UCSD-AML1 (cell line): Measurements from ENCODE around the gene FGF14.

Experiments
- DNase-seq: peaks from one replicate; lab custom pipeline; 2025; ENCODE audit not compliant: unreplicated experiment; lab: John Stamatoyannopoulos, UW

Gene FGF14

DNA sequence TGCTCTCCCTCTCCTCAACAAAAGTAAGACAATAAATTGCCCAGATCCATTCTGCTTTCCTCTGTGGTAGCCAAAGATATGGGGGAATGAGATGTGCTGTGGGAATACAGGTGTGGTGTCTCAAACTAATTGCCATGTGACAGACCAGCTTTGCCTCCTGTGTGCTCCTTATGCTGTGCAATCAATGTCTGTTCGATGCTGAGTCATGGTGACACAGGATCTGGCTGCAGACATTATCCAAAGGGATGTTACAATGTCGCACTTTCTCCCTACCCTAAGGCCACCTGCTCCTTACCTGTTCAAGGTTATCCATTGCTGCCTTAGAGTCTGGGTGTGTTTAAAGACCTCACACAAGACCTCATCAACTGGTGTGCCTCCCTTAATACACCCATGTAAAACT, 32.5 kb downstream of the FGF14 start:
- DNase-seq: no peak

DNA sequence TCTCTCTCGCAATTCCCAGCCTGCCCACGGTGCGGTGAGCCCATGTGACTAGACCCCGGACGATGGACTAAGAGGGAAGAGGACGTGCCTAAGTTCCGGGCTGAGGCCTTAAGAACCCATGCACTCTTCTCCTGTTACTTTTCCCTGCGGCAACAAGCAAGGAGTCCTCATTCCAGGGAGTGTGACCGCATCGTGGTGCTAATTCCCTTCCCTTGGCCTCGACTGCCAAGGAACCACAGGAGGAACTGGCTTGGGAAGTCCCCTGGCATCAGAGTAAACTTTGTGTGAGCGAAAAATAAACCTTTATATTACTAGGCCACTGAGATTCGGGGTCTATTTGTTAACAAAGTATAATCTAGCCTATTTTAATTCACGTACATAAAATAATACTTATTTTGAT, 34.0 kb downstream of the FGF14 start:
- no peak for DNase-seq

DNA sequence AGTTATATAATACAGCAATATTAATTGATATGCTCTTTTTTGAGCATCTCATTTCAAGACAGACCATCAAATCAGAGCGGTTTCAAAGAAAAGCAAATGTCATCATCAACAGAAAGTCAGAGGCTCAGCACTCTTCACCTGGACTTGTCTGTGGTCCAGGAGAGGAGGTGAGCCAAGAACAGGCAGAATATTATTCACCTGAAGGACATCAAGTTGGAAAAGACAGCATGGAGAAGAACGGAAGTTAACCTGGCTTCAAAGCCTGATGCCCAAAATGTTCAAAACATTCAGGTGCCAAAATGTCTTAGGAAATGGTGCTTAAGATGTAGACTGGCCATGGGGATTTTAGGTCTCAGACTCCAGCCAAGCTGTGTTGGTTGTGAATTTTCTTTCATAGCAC, 40.7 kb downstream of the FGF14 start:
- no peak for DNase-seq

DNA sequence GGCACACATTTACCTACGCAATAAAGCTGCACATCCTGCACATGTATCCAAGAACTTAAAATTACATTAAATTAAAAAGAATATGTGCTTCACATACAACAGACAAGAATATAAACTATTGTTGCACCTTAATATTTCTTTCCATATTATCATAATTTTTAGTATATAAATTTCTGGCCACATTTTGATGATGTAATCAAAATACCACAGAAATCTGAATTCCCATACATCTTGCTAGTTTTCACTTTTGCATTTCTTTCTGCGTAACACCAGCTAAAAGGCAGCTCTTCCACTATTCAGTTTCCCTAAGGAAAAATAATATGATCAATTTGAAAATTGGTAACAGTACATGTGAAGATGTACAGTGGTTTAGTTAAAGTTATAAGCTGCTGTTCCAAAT, 42.6 kb downstream of the FGF14 start:
- DNase-seq: no peak

DNA sequence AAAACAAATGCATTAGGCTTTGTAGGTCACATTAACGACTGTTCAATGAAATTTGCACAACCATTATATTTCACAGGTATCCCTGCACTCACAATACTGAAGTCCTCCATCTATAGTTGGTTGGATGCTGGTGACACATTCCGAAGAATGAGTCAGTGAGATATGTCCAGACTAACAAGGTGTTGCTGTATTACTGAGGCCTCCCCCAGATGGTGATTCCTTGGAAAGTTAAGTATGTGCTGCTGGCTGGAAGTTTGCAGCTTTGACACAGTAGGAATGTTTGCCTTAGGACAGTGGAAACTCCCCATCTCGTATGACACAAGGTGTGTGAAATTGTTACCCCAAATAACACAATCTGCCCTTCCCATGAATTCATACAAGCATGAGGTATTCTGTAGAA, 46.6 kb downstream of the FGF14 start:
- DNase-seq: no peak

DNA sequence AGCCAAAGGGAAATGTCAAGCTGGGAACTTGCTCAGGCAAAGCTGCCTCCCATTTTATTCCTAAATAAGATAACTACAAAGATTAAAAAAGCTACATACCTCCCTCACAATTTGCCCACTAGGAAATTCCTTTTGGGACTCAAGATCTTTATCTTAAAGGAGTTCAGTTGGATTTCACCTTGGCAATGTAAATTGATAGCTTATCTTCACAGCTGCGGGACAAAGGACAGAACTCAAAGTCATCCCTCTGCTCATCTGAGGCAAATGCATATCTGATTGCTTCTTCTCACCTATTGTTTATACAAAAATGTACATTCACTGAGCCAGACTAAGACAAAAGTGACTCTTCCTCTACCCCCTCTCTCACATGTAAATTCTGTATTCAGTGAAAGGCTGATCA, 47.8 kb downstream of the FGF14 start:
- DNase-seq: no peak

DNA sequence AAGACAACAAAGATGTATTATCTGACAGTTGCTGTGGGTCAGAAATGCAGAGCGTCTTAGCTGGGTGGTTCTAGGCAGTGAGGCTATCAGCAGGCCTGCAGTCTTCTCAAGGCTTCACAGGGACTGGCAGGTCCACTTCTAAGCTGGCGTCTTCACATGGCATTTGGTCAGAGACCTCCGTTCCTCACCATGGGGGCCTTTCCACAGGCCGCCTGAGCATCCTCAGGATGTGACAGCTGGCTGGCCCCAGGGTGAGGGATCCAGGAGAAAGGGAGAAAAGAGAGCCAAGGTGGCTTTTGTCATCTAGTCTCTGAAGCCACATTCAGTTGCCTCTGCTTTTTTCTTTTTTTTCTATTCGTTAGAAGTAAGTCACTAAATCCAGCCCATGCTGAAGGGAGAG, 50.3 kb downstream of the FGF14 start:
- DNase-seq: no peak

DNA sequence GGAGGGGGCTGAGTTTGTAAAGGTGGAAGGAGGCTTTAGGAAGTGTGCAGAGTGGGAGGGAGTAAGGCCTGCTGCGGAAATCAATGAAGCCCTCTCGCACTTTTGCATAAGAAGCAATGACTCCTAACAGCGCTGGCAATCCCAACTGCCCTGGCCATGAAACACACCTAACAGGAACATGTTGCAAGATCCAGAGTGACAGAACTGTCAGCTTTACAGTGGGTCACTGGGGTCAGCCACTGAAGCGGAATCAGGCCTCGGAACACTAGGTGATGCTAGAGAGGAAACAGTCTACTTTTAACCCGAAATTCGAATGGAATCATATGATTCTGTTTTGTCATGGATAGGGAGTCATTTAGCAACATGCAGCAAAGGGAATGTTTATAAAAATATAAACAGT, 54.4 kb downstream of the FGF14 start:
- no peak for DNase-seq

DNA sequence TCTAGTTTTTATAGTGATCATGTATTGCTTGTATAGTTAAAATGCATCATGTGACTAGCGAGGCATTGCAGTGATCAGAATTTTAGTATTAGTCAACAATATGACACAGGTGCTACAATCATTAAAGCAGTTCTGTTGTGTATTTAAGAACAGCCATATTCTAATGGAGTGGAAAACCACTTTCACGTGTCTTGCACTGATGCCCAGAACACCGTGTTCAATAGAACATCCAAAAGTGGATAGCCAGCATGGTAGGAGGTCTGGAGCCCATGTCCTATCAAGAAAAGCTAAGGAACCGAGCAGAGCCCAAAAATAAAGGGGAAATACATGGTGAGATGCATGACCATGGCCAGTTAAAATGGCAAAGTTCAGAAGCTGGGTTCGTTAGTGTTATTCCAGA, 55.1 kb downstream of the FGF14 start:
- no peak for DNase-seq

DNA sequence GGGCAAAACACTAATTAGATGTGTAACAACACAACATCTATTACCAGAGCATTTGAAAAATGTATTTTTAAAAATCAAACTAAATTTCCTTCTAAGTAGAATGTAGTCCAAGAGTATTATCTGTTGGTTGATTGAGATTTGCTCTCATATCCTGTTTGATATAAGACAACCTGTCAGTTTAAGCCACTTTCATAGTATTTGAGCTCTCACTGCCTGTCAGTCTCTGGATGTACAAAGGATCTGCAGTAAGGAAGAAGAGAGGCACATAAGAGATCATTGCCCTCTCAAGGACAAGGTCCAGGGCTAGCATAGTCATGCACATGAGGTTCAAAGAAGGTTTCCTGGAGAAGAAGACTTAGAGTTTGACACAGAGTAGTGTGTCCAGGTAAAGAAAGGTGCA, 57.4 kb downstream of the FGF14 start:
- DNase-seq: no peak

DNA sequence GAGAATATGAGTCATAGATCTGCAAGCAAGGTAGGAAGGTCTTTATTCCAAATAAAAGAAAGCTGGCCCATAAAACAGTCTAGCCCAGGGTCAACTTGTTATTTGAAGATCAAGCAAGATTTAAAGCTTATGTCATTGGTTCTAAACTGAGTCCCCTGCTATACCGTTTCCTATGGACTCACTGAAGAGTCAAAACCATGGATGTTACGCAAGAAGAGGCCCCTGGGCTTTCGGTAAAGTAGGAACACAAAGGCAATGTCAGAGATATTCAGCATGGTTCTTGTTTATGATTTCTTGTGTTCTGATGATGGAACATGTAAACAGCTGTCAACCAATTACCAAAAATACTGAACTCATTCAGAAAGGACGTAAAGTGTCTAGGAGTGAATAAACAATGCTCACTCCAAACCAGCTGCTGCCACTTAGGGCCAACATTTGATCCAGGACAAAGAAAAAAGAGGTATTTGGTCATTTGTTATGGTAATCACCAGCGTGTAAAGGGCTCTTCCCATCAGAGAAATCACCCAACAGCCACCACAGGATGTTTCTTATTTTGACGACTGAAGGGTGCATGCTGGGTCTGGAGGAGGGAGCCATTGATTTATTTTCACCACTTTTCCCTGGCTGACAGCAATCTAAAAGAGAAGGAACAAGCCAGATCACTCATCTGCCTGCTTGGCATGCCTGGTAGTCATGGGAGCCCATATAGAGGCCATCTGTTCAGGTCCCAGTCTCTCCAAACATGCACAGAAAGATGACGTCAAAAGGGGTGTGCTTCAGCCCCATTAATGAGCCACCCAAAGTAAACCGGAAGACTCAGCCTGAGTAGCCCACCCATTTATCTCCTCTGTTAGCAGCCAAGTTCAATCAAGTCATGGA, 68.3 kb downstream of the FGF14 start:
- DNase-seq: no peak

DNA sequence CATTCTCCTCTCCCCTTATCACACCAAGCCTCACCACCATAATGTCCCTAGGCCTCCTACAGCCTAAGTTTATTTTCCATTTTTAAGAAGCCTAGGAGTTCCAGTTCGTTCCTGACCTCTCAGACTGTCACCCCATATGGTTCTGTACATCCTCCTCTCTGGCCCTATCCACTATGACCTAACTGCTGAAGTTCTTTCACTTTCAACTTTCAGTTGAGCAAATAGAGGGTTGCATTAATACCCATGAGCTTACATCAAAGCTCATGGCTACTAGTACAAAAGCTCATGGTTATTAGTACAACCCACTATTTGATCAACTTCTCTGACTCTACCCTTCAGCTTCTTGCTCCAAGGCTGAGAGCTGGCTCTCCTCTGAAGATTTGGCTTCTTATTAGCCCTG, 72.9 kb downstream of the FGF14 start:
- DNase-seq: no peak

DNA sequence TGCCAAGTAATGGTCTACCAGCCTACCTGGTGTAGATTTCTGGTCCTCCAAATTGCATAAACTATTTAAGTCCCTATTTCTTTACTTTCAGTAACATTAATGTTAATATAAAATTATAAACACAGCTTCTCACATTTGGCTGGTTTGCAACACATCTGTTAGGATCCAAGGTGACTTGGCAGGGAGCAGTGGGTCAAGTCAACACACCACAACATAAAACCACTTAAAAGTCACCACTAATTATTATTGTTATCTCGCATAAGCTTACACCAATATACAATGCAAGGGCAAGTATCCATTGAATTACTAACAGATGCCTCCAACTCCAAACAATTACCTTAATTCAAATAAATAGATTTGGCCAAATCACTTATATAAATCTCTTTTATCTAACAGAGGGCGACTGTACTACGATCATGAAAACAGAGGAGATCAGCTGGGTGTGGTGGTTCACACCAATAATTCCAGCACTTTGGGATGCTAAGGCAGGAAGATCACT, 74.7 kb downstream of the FGF14 start:
- no peak for DNase-seq

DNA sequence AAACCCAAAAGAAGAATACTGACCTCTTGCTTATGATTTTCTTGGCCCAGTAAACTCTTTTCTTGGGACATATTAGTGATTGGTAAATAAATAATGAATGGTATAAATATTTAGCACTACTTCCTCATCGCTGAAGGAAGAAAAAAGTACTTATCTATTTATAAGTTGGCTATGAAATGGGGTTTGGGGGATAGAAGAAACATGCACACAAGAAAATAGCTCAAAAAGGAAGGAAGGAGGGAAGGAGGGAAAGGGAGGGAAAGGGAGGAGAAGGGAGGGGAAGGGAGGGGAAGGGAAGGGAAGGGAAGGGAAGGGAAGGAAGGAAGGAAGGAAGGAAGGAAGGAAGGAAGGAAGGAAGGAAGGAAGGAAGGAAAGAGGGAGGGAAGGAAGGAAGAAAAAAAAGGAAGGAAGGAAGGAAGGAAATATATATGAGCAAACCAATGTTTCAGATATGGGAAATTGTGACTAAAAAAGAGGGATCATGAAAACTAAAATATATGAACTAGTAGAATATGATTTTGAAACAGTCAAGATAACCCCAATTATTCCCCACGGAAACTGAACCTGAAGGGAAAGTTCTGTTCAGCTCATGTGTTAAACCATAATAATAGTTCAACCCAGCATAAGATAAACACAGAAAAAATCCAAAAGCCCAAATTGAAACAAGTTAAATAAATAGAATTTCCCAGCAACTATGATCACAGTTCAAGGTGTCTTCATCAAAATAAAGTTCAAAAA, 75.3 kb downstream of the FGF14 start:
- DNase-seq: no peak

DNA sequence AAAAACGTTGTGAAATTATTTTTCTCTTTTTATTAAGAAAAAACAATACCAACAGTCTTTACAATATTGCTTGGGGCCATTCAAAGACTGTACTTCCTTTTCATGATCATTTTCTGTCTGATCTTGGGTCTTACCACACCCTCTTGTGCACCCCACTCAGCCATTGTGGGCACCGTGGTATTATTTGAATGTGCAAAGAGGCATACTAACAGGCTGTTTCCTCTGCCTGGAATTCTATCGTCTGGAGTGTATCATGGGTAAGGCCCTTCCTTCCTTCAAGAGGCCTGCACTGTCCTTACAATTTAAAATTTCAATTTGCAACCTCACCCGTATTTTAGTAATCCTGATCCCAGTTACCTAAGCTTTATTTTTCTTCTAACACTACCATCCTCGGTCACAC, 76.5 kb downstream of the FGF14 start:
- no peak for DNase-seq

DNA sequence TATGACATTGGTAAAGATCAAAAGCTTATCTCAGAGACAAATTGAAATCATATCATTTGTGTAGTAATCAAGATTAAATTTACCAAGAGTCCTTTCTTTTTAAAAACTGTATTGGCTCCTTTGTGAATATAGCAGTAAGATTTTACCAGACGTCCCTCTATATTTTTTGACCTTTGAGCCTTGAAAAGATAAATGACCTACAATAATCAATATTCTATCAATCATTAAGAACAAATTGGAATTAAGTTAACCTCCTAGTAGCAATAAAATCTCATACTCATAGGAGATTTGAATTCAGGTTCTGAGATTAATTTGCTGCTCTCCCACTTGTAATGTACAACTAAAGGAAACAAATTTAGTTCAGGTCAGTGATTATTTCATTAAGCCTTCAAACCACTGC, 78.3 kb downstream of the FGF14 start:
- no peak for DNase-seq

DNA sequence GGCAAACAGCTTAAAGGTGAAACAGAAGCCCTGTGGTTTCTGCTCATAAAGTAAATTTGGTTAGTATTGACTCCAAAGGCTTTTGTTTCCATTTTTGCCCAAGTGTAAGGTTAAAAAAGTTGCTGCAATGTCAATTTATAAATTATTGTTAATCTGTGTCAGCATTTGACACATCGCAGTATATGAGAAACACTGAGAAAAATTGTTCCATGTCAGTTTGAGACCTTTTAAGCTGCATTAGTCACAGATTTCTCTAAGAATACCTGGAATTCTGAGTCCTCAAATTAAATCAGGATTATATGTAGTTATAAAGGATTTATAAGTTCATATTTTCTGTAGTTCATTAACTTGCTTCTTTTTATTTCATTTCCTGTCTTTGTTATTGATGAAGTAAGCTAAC, 78.8 kb downstream of the FGF14 start:
- no peak for DNase-seq

DNA sequence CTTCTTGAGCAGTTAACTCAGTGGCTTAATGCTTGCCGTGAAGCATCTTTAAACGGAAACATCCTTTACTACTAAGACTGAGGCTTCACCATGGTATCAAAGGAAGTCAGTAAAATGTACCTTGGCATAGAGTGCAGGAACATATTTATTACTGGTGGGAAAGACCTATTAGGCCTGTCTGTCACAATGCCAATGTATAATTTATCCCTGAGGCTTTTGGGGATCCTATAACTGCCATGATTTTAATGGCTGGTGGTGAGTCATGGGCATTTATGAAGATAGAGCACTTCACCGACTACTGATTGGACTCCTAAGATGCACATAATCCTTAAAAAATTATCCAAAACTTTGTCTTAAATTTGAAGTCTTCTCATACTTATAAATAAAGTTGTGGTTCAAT, 79.6 kb downstream of the FGF14 start:
- no peak for DNase-seq

DNA sequence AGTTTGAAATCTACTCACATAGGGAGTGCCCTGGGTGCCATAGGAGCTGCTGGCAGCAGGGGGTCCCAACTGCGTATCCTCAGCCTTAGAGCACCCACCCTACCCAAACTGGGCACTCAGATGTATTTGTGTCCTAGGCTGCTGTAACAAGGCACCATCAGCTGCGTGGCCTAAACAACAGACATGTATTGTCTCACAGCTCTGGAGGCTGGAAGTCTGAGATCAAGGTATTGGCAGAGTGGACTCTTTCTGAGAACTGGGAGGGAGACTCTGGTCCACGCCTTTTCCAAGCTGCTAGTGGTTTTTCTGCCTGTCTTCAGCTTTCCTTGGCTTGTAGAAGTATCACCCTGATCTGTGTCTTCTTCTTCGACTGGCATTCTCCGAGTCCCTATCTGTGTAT, 83.6 kb downstream of the FGF14 start:
- no peak for DNase-seq

DNA sequence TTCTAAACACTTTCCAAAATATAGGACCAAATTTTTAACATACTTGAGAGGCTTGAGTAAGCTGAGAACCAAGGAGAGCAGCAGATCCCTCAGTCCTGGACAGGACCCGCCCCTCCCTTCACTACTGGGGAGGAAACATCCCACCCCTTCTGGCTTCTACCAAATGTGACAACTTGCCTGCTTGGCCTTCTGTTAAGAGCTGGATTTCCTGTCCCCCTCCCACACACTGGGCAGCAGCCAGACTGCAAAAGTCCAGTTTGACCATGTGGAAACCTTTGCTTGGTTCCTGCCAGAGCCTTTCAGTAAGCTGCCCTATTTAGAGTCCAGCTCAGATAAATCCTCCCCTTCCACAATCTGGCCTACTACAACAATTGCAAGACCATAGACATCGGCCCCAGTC, 84.3 kb downstream of the FGF14 start:
- DNase-seq: no peak

DNA sequence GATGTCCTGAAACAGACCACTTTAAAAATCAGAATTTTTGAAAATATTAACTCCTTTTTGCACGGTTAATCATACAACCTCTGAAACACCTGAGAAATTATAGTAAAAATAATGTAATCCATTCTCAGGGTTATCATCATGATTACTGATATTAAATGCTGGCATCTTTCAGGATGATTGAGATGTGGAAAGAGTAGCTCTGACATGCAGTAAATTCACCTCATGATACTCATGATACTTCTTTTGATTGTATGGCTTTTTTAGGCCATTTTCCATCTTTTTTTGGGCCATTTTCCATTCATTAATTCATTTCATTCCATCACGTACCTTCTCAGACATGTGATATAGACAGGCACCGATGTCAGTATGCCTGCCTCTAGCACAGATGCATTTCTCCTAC, 85.1 kb downstream of the FGF14 start:
- no peak for DNase-seq

DNA sequence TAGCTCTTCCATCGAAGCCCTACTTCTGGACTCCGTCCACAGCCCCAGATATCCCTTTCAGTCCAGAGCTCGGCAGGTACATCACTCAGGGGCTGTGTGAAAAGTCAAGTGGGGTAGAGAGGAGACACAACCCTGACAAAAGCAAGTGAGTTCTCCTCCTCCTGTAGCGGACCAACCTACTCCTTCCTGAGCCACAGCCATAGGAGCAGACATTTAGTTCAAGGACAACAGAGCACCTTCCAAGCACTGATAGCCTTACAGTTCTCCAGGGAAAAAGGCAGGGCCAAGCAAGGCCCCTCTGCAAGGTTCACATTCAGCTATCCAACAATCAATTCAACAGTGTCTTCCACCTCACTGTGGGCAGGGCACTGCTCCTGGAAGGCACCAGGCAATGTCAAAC, 89.0 kb downstream of the FGF14 start:
- DNase-seq: no peak
